Cardiac fibroblast (primary cell): Measurements from ENCODE around the gene NEURL3.
"Not testable (repeated sequence)": the region's sequence is repeated elsewhere in the genome, so short reads cannot be mapped to it uniquely, and the experiment has no call there.

Experiments used
- DNase-seq, 2 donors: peaks; one replicate each; pipeline versions ENCODE4 v3.0.0 to v3.0.0-alpha.2; 2010; ENCODE audit warnings: low read depth in 2 of 2
- H3K4me3 ChIP-seq, 2 donors: replicated peaks in 1 of 2; 1 replicate in 1 of 2; 2 replicates in 1 of 2; pipeline ENCODE4 v1.5.1; 2011; ENCODE audit warnings: low read depth in 2 of 2, low read length in 2 of 2, mild to moderate bottlenecking in 2 of 2, moderate library complexity in 1 of 2
- TF ChIP-seq, protein P1 (sequence below): IDR thresholded peaks from one replicate; pipeline ENCODE4 v1.5.1; 2011; ENCODE audit warnings: low read depth, mild to moderate bottlenecking, low read length, inconsistent platforms

Gene NEURL3

GRCh38 chr2:96463119-96463518, 42.0 kb downstream of the NEURL3 start:
- no peak for DNase-seq
- TF ChIP-seq, protein P1, sequence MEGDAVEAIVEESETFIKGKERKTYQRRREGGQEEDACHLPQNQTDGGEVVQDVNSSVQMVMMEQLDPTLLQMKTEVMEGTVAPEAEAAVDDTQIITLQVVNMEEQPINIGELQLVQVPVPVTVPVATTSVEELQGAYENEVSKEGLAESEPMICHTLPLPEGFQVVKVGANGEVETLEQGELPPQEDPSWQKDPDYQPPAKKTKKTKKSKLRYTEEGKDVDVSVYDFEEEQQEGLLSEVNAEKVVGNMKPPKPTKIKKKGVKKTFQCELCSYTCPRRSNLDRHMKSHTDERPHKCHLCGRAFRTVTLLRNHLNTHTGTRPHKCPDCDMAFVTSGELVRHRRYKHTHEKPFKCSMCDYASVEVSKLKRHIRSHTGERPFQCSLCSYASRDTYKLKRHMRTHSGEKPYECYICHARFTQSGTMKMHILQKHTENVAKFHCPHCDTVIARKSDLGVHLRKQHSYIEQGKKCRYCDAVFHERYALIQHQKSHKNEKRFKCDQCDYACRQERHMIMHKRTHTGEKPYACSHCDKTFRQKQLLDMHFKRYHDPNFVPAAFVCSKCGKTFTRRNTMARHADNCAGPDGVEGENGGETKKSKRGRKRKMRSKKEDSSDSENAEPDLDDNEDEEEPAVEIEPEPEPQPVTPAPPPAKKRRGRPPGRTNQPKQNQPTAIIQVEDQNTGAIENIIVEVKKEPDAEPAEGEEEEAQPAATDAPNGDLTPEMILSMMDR: no peak
- no peak overlapping the region for H3K4me3 ChIP-seq

DNA sequence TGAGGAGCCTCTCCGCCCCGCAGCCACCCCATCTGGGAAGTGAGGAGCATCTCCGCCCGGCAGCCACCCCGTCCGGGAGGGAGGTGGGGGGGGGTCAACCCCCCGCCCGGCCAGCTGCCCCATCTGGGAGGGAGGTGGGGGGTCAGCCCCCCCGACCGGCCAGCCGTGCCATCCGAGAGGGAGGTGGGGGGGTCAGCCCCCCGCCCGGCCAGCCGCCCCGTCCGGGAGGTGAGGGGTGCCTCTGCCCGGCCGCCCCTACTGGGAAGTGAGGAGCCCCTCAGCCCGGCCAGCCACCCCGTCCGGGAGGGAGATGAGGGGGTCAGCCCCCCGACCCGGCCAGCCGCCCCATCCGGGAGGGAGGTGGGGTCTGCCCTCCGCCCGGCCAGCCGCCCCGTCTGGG, 43.5 kb downstream of the NEURL3 start:
- DNase-seq, H3K4me3 ChIP-seq: not testable (repeated sequence)

GRCh38 chr2:96452053-96452452, 53.1 kb downstream of the NEURL3 start:
- DNase-seq: no peak
- TF ChIP-seq, protein P1: no peak
- H3K4me3 ChIP-seq: no peak overlapping the region

GRCh38 chr2:96449637-96450036, 55.5 kb downstream of the NEURL3 start:
- no peak overlapping the region for H3K4me3 ChIP-seq
- DNase-seq: no peak
- TF ChIP-seq, protein P1: no peak

GRCh38 chr2:96449174-96449573, 56.0 kb downstream of the NEURL3 start:
- no peak overlapping the region for H3K4me3 ChIP-seq
- TF ChIP-seq, protein P1: no peak

DNA sequence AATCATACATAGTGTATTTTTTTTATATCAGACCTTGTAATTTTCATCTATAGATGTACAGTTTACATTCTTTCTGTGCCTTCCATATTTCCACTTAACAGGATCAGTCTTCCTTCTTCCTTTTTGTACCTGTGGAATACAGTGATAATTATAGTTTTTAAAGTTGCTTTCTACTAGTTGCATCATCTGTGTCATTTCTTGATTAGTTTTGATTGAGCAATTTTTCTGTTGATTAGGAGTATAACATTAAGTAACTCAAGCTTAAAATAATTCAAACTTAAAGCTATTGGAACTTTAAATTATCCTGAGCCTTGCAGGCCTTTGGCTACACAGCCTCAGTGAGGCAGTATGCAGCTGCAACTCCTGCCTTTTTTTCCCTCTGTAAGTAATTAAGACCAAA, 57.4 kb downstream of the NEURL3 start:
- TF ChIP-seq, protein P1: no peak
- H3K4me3 ChIP-seq: no peak overlapping the region
- DNase-seq: no peak

More at GRCh38 chr2:96449174-96449573, 56.0 kb downstream of the NEURL3 start:
- DNase-seq: no peak
